NCI-H2107 treated with DMSO at 0.1 percent for 48 hours (cell line): ENCODE measurements around the gene LMOD2.
A peak's percentile ranks its signal among the peaks of the same experiment; 100 is the strongest.
"Not testable (repeated sequence)": the region's sequence is repeated elsewhere in the genome, so short reads cannot be mapped to it uniquely, and the experiment has no call there.

Source experiments
- DNase-seq: peaks from one replicate; lab custom pipeline; 2025; ENCODE audit not compliant: unreplicated experiment; lab: John Stamatoyannopoulos, UW

LMOD2 gene, protein sequence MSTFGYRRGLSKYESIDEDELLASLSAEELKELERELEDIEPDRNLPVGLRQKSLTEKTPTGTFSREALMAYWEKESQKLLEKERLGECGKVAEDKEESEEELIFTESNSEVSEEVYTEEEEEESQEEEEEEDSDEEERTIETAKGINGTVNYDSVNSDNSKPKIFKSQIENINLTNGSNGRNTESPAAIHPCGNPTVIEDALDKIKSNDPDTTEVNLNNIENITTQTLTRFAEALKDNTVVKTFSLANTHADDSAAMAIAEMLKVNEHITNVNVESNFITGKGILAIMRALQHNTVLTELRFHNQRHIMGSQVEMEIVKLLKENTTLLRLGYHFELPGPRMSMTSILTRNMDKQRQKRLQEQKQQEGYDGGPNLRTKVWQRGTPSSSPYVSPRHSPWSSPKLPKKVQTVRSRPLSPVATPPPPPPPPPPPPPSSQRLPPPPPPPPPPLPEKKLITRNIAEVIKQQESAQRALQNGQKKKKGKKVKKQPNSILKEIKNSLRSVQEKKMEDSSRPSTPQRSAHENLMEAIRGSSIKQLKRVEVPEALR

DNA sequence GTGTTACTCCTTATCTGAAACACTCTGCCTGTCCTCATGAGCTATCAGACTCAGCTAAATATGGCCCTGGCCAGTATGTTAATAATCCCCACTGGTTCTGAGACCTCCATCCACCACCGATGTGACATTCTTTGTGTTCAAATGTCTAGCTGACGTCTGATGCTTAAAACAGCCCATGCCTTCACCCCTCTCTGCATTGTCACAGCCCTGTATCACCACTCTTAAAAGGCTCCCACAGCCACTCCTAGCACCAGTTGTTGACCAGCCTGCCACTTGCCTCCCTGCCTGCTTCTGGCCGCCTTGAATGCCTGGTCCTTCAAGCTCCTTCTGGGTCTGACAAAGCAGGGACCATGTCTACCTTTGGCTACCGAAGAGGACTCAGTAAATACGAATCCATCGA lies at the start of gene LMOD2:
Gene LMOD2, plus strand, starts transcription at position 253 of the 400 bp plus-strand sequence. Its CDS starts 98 bp downstream, at position 351.
- DNase-seq = no peak

DNA sequence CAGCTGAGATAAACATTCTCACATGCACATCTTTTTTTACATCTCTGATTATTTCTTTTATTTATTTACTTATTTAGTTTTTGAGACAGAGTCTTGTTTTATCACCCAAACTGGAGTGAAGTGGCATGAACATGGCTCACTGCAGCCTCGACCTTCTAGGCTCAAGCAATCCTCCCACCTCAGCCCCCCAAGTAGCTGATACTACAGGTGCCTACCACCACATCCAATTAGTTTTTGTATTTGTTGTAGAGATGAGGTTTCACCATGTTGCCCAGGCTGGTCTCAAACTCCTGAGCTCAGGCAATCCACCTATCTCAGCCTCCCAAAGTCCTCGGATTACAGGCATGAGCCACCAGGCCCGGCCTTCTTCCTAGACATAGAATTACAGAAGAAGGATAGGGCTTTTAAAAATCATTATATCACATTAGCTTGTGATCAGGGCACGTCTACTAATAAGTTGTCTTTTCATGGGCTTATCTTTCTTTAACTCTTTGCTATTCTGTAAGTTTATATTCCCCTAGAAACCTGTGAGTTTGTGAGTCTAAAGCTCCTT lies 48.2 kb upstream of the LMOD2 start:
- no peak for DNase-seq

DNA sequence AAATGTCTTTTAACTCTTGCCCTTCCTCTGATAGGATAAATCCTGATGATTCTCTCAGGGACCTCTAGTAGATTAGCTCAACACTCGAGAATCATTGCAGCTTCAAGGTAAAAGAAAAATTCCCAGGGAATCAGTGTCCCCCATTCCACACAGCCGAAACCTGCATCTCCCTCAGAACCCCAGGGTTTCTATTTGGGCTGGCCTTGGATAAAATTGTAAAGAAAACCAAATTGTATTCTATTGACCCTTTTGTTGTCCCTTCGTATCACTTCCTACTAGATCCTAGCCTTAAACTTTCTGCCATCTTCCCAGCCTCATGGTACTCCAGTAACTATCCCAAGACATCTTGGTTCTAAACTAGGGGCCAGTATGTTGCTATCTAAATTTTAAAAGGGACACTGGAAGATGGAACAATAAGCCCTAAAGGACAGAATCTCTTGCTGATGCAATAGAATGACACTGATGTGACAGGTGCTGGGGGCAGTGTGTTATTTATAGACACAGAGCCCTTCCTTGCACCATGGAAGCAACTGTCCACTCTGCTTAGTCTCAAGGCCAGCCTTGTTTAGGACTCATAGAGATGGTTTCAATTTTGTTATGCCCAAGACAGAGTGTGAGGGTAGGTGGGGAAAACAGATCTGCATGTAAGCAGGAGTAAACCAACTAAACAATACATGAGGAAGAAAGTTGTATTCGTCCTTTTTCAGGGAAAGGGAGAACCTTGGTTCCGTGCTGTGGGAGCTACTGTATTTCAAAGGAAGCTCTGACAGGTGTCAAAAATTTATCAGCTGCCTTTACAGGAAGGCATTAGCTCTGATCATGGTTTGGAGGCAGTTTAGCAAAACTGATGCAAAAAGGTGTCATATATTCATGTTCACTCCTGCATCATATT lies 46.4 kb upstream of the LMOD2 start:
- no peak for DNase-seq

DNA sequence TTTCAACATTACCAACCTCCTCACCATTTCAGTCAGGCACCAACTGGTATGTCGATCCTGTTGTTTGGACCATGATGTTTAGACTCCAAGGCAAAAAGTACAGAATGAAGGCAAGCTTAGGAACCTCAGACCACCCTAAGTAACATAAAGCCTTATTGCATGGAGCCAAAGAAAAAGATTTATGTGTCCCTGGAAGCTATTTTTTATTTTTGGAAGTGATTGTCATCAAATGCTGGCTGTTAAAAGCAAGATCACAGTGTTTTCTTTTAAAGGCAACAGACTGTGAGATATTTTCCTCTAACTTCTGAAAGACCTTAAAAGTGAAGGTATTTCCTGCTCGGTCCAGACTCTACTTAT lies 45.8 kb upstream of the LMOD2 start:
- DNase-seq = no peak

DNA sequence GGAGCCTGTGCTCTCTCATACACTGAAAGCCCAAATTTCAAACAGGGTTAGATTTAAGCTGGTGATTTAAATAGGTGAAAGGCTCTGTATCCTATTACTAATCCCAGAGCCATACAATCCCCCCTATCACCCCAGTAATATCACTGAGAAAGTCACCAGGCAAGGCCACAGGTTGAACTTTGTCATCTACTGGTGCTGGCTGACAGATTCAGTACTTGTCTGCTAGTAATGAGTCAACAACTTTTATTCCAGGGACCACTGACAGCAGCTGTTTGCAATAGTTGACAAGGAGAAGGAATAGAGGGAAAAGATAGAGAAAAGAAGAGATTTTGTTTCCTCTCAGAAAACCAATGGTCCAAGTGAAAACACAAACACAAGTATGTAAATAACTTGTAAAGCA lies 43.6 kb upstream of the LMOD2 start:
- DNase-seq = no peak

DNA sequence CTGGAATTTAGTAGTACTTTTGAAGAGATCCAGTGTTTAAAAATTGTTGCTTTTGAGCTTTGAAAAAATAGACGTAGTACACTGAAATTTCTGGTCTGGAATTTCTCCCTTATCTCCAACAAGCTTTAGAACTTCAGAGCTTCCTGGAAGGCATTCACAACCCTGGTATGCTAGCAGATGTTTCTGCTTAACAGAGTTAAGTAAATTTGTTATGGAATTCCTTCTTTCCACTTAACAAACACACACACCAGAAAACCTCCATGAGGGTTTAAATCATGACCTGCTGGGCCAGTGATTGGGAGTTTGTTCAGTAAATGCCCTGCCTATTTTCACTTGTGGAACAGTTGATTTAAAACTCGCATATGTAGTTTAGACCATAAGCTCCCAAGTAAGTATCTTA lies 40.3 kb upstream of the LMOD2 start:
- DNase-seq = no peak

DNA sequence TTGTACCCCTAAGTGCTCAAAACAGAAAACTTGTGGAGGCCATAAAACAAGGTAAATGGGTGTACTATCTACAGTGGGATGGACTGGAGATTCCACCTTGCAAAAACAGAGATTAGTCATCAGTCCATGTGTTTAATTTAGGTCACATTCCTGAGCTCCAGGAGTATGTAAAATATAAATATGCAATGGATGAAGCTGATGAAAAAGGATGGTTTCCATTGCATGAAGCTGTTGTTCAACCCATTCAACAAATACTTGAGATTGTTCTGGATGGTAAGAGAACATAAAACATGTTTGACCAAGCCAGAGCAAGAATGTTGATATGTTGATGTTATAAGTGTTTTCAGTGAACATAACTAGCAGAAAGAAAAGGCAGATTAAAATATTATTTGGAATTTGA lies 39.4 kb upstream of the LMOD2 start:
- DNase-seq = no peak

DNA sequence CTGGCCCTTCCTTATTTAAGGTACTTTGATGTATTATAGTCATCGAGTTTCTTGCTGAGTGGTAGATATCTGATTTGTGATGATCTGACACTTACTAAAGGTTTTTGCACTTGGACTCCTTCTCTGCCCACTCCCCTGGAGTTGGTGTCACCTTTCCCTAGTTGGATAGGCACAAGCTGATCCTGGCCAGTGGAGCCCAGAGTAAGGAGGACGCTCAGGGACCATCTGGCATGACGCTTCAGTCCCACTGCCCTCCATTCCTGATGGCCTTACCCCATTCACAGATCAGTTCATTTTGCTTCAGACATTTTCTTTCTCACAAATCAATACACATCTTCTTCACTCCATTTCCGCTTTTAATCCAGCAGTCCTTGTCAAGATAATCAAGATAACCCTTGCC lies 34.0 kb upstream of the LMOD2 start:
- DNase-seq = no peak

DNA sequence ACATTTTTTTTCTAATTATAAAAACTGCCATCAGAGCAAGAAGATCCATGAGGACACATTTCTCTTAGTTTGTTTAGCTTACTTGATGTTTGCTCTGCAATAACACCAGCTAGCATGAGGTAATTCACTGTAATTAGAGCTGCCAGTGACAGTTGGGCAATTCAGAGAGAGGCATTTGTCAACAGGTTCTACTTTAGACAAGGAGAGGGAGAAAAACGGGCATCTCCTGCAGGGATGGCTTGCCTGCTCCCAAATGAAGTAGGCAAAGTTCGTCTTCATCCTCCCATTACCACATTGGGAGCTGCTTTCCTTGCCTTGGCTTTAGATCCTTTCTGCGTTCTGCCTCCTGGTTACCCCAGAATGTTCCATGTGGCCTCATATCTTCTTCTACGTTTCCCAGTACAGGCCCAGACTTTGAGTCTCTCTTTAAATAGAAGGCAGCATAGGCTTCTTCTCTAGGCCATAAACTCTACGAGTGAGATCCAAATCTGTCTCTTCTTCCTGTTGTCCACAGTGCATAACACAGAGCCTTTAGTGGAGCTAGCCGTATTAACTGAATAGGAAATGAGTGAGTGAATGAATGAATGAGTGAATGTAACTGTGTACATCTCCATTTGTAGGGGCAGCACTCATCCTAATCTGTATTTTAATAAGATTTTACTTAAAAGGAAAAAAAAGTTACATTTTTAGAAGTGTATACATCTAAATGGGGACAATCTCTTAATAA lies 32.8 kb upstream of the LMOD2 start:
- DNase-seq = peak; percentile 88

DNA sequence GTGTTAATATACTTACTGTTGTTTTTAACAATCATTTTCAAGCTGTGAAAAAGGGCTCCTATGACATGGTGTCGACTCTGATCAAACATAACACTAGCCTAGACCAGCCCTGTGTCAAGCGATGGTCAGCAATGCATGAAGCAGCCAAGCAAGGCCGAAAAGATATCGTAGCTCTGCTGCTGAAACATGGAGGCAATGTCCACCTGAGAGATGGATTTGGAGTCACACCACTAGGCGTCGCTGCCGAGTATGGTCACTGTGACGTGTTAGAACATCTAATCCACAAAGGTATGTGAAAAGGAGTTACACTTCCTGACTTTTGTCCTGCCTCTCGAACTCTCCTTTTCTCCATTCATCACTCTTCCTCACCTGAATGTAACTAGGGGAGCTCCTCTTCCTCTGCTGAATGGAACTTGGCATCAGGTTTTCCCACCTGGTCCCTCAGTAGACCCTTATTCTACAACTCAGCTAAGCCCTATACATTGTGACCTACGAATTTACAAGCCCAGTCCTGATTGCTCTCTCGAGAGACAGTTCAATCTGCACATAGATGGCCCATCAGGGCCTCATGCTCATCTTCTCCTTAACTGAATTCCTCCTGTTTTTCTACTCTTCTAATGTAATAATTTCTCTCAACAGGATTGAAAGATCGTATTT lies 31.0 kb upstream of the LMOD2 start:
- DNase-seq = no peak

DNA sequence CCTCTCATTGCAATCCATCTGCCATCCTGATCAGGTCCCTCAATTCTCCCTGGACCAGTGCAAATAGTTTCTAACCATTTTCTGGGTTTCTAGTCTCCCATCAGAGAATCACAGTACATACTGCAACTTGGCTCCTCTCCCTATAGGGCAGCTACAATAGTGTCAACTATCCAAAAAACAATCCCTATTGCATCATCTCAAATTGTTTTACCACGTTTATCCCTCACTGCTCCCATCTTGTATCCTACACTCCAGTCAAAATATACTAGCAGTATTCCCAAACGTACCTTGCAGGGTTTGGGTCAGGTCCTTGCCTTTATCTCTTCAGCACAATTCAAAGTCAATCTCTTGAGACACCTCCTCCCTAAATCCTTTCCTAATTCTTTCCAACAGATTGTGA lies 30.4 kb upstream of the LMOD2 start:
- DNase-seq = no peak

DNA sequence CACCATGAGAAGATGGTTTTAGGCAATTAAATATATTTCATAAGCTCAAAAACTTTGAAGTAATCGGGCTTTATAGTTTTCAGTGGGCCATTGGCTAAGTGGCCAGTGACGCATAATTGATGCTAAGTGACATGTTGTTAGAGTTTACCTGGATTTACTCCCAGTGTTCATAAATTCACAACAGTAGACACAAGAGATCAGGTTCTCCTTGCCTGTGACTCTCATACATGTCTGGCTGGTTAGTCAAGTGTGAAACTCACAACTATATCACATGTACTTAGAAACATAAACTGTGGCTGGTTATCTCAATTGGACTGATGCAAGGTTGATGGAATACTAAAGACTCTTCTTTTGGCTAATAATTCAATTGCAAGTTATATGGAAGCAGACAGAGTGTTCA lies 27.8 kb upstream of the LMOD2 start:
- DNase-seq = peak; percentile 46

DNA sequence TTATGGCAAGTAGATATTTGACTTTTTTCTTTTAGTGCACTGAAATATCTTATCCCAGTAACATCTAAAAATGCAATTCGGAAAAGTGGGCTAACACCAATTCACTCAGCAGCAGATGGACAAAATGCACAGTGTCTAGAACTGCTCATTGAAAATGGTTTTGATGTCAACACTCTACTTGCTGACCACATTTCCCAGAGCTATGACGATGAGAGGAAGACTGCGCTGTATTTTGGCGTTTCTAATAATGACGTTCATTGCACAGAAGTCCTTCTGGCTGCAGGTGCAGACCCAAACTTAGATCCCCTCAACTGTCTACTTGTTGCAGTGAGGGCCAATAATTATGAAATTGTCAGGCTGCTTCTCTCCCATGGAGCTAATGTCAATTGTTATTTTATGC lies 26.8 kb upstream of the LMOD2 start:
- DNase-seq = no peak

DNA sequence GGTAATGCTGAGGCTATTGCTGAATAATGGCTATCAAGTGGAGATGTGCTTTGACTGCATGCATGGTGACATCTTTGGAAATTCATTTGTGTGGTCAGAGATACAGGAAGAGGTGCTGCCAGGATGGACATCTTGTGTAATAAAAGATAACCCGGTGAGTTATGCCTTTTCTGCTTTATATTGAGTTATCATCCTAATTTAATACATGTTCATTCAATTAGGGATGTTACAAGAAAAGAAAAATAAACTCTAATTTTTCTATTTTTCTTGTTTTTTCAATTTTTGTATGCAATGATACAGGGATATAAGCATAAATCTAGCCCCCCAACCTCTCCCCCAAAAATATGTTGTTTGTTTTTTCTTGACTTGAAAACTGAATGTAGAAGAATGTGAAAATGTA lies 26.4 kb upstream of the LMOD2 start:
- no peak for DNase-seq

DNA sequence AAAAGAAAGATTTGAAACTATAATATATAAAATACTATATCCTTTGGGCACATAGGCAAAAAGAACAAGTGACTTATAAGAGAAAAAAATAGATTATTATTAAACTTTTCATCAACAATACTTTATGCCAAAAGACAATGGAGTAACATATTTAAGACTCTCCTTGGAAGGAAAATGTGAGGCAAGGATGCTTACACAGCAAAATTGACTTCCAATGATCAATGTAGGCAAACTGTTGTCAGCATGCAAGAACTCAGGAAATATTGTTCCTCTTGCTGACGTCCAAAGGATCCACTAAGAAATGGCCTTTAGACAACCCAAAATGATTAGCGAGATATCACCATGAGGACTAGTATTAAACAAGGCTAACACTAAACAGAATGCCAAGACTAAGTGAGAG lies 22.9 kb upstream of the LMOD2 start:
- DNase-seq = no peak

DNA sequence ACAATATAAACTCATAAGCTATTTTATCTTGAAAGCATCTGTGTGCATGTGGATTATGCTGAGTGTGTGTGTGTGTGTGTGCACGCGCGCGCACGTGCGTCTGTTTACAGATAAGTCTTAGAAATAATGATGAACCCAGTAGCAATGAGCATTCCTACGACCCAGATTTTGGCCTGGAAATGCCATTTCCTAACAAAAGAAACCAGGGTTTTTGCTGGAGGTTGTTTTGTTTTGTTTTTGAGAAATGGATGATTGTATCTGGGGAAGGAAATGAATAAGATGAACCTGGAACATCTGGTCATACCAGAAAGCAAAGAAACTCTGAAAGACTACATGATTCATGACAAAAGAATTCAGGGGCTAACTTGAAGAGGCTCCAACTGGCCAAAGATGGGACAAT lies 22.1 kb upstream of the LMOD2 start:
- DNase-seq = no peak

DNA sequence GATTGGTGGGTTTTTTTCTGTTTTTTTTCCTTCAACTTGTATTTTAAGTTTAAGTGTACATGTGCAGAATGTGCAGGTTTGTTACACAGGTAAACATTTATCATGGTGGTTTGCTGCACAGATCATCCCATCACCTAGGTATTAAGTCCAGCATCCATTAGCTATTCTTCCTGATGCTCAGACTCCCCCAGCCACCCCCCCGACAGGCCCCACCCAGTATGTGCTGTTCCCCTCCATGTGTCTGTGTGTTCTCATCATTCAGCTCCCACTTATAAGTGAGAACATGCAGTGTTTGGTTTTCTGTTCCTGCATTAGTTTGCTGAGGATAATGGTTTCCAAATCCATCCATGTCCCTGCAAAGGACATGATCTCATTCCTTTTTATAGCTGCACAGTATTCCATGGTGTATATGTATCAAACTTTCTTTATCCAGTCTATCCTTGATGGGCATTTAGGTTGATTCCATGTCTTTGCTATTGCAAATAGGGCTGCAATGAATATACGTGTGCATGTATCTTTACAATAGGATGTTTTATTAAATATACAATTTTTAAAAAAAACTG lies 21.6 kb upstream of the LMOD2 start:
- not testable (repeated sequence) for DNase-seq

DNA sequence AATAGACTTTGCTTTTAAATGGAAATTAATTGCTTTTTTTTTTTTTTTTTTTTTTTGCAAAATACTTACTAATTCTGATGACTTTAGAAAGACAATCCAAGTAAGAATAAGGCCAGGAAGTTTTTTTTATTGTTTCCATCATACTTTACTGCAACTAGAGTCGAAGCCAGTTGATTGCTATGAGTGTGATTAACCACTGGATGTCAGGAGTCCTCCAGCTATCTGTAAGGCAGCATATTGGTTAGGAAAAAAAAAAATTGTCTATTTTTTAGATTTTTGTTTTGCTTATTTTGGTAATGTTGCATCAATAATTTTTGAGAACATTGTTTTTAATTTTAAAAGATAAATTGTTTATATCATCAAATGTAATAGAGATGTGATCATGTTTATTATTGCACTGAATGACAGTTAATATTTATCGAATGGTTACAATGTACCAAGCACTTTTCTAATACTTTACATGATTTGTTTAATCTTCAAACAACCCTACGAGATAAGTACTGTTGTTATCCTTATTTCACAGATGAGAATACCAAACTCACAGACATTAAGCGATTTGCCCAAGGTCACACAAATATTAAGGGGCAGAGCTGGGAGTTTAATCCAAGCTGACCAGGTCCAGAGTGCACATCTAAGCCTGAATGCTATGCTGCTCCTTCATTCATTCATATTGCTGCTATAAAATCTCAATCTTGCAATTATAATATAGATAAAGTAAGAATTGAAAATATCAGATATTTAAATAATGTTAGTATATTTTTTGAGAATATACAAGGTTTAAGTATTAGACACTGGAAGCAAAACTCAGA lies 19.9 kb upstream of the LMOD2 start:
- peak; percentile 40 for DNase-seq

DNA sequence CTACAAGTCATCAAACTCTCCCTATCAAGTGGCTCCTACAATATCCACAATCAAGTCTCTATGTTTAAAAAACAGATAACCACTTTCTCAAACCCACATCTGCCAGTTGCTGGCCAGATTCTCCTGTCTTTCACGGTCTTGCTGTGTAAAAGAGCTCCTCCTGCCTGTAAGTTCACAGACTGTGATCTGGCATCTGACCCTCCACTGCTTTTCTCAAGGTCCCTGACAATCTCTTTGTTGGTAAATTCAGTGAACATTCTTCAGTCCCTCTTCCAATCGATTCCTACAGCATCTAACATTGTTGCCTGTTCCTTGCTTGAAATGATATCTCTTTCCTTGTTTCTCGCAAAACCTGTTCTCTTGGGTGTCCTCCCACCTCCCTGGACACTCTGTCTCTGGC lies 18.5 kb upstream of the LMOD2 start:
- no peak for DNase-seq
